GM12872 (cell line): Measurements from ENCODE around the gene CKB.

Source experiments
- CTCF ChIP-seq: IDR thresholded peaks from 3 replicates; pipeline ENCODE4 v1.5.1; 2011; ENCODE audit warnings: low read depth, mild to moderate bottlenecking, low read length, moderate library complexity; ENCODE audit not compliant: insufficient read depth

Gene CKB

GRCh38 chr14:103501921-103502669 is 20.5 kb downstream of the CKB start:
- no peak for TF ChIP-seq CTCF

- TF ChIP-seq CTCF, result no peak
These were observed 21.4 kb downstream of the CKB start for GRCh38 chr14:103501041-103501870.

GRCh38 chr14:103500148-103500990 is 22.3 kb downstream of the CKB start:
- peak; percentile 93 for TF ChIP-seq CTCF

- no peak for TF ChIP-seq CTCF
These were observed 22.9 kb downstream of the CKB start for GRCh38 chr14:103499709-103500108.

- no peak for TF ChIP-seq CTCF
These were observed 25.9 kb downstream of the CKB start for GRCh38 chr14:103496776-103497175.

GRCh38 chr14:103495854-103496253 is 26.8 kb downstream of the CKB start:
- TF ChIP-seq CTCF, result no peak
